ENCODE data around the gene DTX3.

Gene DTX3

GRCh38 chr12:57620245-57620935, 15.8 kb downstream of the DTX3 start:
- DNase-seq (ENCODE audit: low read depth in 2 of 2) = no peak

- DNase-seq (ENCODE audit: low read depth in 2 of 2) = no peak
These were observed 16.4 kb downstream of the DTX3 start for GRCh38 chr12:57620936-57621496.

DNA sequence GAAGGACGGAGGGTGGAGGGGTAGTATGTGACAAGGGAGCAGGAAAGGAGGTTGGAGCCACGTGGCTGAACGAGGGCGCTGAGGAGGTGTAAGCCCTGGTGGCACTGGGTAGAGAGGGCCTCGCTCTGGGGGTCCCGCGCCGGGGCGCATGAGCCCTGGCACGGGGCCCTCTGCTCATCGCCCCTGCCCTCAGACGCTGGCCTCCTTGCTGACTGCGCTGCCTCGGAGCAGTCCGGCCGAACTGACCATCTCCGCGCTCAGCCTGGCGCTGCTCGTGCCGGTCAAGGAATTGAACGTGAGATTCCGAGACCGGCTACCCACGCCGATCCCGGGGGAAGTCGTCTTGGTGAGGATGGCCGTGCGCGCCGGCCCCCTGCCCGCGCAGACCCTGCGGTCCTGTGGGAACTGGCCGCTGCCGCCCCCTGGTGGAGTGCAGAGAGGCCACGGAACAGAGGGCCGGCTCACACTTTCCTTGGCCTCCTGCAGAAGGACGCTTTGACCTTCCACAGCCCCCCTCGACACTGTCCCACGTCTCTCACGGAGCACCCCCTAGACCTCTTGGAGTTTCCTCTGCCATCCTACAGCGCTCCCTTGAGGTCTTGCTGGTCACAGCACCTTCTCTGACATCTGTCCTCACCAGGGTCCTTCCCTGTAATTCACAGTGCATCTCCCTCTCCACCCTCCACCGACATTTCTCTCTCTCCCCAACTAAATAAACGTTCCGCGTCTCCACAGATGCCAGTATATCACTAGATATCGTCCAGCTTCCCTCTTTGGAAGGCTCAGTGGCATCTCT, 17.1 kb downstream of the DTX3 start:
- DNase-seq (ENCODE audit: low read depth in 2 of 2) = peak in 1 of 2 donors; percentile 50

- DNase-seq (ENCODE audit: low read depth in 2 of 2) = no peak
These were observed 17.9 kb downstream of the DTX3 start for GRCh38 chr12:57622293-57623245.

- no peak for DNase-seq (ENCODE audit: low read depth in 2 of 2)
These were observed 18.8 kb downstream of the DTX3 start for GRCh38 chr12:57623385-57623784.

DNA sequence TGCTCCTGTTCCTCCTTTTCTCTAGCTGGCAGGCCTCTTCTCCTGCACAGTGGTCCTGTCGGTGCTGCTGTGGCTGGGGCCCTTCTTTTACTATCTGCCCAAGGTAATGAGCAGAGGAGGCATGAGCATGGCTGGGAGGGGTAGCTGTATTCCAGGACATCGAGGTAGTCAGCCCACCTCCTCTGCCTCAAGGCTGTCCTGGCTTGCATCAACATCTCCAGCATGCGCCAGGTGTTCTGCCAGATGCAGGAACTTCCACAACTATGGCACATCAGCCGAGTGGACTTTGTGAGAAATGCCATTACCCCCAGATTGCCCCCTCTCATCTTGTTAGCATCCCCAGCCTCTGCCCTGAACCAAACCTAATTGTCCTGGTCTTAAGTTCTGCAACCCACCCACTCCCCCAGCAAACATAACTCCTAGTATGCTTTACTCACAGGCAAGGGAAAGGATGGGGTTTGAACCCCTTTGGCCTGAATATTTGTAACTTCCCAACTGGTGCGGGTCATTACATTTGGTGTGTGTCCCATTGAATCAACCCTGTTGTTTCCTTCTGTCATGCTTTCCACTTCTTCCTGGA, 19.3 kb downstream of the DTX3 start:
- DNase-seq (ENCODE audit: low read depth in 2 of 2) = no peak

GRCh38 chr12:57624441-57625220, 20.0 kb downstream of the DTX3 start:
- DNase-seq (ENCODE audit: low read depth in 2 of 2) = no peak

- DNase-seq (ENCODE audit: low read depth in 2 of 2) = no peak
These were observed 20.8 kb downstream of the DTX3 start for GRCh38 chr12:57625261-57626032.

DNA sequence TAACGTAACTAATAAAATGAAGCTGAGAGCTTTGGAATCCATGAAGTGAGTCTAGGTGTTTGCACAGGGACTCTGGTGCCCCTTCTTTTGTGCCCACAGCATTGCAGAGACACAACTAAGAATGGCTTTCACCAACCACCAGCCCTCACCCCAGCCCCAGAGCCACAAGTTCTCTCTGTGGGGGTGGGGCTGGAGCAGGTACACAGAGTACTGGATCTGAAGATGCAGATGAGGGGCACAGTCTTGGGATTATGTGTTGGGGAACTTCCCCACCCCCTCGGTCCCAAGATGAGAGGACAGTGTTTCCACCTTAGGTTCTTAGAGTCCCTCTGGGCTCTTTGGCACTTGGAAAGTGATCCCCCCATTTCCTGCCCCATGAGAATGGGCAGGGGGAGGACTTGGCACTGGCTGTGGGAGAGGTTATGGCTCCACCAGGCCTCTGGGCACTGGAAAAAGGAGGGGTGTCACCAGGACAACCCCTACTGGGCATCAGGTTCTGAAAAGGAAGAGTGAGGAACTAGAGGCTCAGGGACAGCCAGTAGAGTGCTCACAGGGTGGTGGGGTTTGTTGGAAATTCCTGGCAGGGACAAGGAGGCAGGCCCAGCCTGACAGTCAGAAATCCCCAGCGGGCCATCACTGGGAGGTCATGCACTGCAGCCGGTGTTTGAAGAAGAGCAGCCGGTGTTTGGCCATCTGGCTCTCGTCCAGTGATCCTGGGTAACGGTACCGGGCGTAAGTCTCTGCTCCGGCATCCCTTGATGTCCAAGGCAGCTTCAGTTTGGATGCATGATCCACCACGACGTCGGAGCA, 21.7 kb downstream of the DTX3 start:
- no peak for DNase-seq (ENCODE audit: low read depth in 2 of 2)

DNA sequence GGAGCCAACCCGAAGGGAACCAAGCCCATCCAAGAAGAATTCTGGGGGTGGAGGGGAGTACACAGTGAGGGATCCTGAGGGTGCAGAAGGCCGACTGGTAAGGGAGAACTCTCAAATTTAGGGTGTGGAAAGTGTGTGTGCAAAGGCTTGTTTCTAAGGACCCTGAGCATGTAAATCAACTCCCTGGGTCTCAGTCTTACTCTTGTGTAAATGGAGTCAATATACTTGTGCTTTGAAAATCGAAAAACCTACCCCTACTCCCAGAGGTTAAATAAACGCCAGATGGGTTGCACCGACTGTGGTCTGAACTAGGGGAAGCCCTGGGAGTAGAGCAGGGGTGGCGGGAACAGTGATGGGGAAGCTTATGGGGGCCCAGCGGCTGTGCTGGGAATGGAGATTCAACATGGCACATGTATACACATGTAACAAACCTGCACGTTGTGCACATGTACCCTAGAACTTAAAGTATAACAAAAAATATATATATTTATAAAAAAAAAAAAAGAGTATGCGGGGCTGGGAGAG, 22.4 kb downstream of the DTX3 start:
- no peak for DNase-seq (ENCODE audit: low read depth in 2 of 2)

GRCh38 chr12:57627501-57628279, 23.1 kb downstream of the DTX3 start:
- DNase-seq (ENCODE audit: low read depth in 2 of 2) = no peak

DNA sequence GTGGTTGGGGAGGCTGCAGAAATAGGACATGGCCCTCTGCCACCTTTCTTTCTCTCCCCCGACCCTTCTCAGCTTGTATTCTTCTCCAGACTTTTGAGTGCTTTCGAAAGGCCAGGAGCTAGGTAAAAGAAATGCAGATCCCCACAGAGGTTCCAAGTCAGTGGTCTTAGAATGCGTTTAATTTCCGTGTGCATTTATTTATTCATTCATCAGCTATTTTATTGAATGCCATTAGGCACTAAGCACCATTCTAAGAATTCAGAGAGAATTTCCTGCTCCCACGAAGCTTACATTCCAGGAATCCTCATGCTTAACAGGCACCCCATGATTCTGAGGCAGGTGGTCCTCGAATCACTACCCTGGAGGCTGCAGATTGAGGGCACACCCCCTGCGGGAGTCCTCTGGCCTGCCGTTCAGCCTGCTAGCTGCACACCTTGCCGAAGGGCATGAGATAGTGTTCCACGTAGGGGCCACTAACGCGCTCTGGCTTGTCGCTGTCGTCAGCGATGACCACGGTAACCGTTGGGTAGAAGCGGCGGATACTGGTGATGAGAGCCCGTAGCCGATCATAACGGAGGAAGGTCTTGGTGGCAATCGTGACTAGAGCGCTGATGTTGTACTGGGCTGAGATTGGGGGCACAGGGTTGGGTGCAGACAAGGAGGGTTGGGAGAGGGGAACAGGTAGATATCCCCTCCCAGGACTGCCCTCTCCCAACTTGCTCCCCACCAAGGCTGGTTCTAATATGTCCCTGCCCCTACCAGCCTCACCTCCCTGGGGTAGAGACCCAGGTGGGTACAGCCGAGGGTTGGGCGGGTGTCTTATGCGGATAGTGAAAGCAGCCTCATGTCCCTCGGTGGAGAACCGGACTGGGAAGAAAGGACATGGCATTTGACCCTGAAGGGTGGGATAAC, 23.9 kb downstream of the DTX3 start:
- DNase-seq (ENCODE audit: low read depth in 2 of 2) = no peak

- no peak for DNase-seq (ENCODE audit: low read depth in 2 of 2)
These were observed 25.4 kb downstream of the DTX3 start for GRCh38 chr12:57629897-57630471.

DNA sequence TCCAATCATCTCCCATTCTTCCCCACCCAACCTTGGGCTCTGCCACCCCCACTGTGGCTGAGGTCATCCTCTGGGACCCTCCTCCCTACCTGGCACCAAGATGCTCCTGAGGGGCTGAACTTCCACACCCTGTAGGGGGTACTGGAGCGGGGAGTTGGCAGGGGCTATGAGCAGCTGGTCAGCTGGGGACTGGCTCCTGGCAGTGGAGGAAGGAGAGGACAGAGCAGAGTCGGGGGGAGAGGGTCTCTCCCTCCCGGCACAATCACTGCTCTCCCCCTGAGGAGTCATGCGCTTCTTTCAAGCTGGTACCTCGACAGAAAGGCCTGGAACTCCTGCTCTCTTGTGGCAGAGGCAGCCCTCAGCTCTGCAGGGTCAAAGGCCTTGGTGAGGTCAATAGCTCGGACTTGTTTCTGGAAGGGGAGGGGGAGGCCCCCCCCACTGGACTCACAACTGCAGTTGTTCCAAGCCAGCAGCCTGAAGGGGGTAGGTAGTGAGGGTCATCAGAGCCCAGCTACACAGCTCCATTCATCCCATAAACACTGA, 26.3 kb downstream of the DTX3 start:
- DNase-seq (ENCODE audit: low read depth in 2 of 2) = no peak

GRCh38 chr12:57631566-57632072, 27.0 kb downstream of the DTX3 start:
- no peak for DNase-seq (ENCODE audit: low read depth in 2 of 2)

All from stimulated activated CD4-positive, alpha-beta T cell treated with anti-CD3 and anti-CD28 coated beads, Interleukin-1b, Interleukin-23, amount 100 ng/mL, for 1 hour (primary cell).